SK-N-SH (cell line): Measurements from ENCODE around the gene EML5. TPM values are rescaled to one million over a fixed set of nuclear protein-coding genes. Genes with fewer than 3 reads are reported as not detected.

Experiments
- CTCF ChIA-PET: fragments of 300-600, 350-600 bp; formaldehyde crosslinking; extraction: SDS; loops from one replicate; lab custom pipeline; 2021; lab: Yijun Ruan, JAX
- POLR2A ChIA-PET: fragments of 350-600 bp; sonication (Branson Sonifier 250); formaldehyde crosslinking; extraction: SDS; loops from one replicate; lab custom pipeline; 2020; ENCODE audit warnings: antibody characterized with exemption, inconsistent platforms; lab: Yijun Ruan, JAX
- DNase-seq: peaks from one replicate; pipeline ENCODE4 v3.0.0; 2012
- H2AFZ ChIP-seq: fragments of 200-600 bp; sonication (generic); 2 replicates; pipeline ENCODE4 v1.8.1; 2016; ENCODE audit warnings: antibody characterized with exemption, mild to moderate bottlenecking, low read depth
- H3F3A ChIP-seq: fragments of 200-600 bp; sonication (generic); replicated peaks from 2 replicates; pipeline ENCODE3; 2016; ENCODE audit warnings: antibody characterized with exemption, mild to moderate bottlenecking; ENCODE audit not compliant: insufficient read depth
- H3K27ac ChIP-seq, 2 experiments: fragments of 200-500 bp in 1 of 2; fragments of 200-600 bp in 1 of 2; sonication (Bioruptor generic) in 1 of 2; sonication (generic), shearing (Covaris generic) in 1 of 2; 2 replicates each; pipeline versions ENCODE4 v1.5.1 to v1.6.1; 2014 to 2016; ENCODE audit warnings: low read depth in 2 of 2, inconsistent platforms in 1 of 2, low read length in 1 of 2, mild to moderate bottlenecking in 1 of 2, mixed read lengths in 1 of 2
- H3K27me3 ChIP-seq: fragments of 200-600 bp; sonication (generic), shearing (Covaris generic); 2 replicates; pipeline ENCODE4 v1.6.1; 2016; ENCODE audit warnings: mixed run types; ENCODE audit not compliant: insufficient read depth
- H3K36me3 ChIP-seq, 2 experiments: fragments of 200-500 bp in 1 of 2; fragments of 200-600 bp in 1 of 2; sonication (Bioruptor generic) in 1 of 2; sonication (generic) in 1 of 2; replicated peaks in 1 of 2; 2 replicates each; pipeline versions ENCODE3 to v1.5.1; 2014 to 2016; ENCODE audit warnings: low read length in 1 of 2, mild to moderate bottlenecking in 1 of 2; ENCODE audit not compliant: insufficient read depth in 2 of 2, control insufficient read depth in 1 of 2
- H3K4me1 ChIP-seq, 2 experiments: fragments of 200-500 bp in 1 of 2; fragments of 200-600 bp in 1 of 2; sonication (Bioruptor generic) in 1 of 2; sonication (generic), shearing (Covaris generic) in 1 of 2; 2 replicates each; pipeline versions ENCODE4 v1.5.1 to v1.6.1; 2014 to 2016; ENCODE audit warnings: low read depth in 1 of 2, low read length in 1 of 2, mixed run types in 1 of 2; ENCODE audit not compliant: insufficient read depth in 2 of 2, control insufficient read depth in 1 of 2
- H3K4me2 ChIP-seq: fragments of 200-600 bp; sonication (generic), shearing (Covaris generic); 2 replicates; pipeline ENCODE4 v1.6.1; 2017; ENCODE audit warnings: mixed run types
- H3K4me3 ChIP-seq, 2 experiments: fragments of 200-500 bp in 1 of 2; fragments of 200-600 bp in 1 of 2; sonication (Bioruptor generic) in 1 of 2; sonication (generic), shearing (Covaris generic) in 1 of 2; 2 replicates each; pipeline versions ENCODE4 v1.5.1 to v1.8.1; 2014 to 2016; ENCODE audit warnings: low read depth in 2 of 2, inconsistent platforms in 1 of 2, low read length in 1 of 2, mild to moderate bottlenecking in 1 of 2, mixed read lengths in 1 of 2, moderate library complexity in 1 of 2
- H3K79me2 ChIP-seq: fragments of 200-600 bp; sonication (generic); 2 replicates; pipeline ENCODE4 v1.8.1; 2017; ENCODE audit warnings: mild to moderate bottlenecking; ENCODE audit not compliant: insufficient read depth
- H3K9ac ChIP-seq: fragments of 200-600 bp; sonication (generic); 2 replicates; pipeline ENCODE4 v1.6.1; 2017; ENCODE audit warnings: mixed run types
- H3K9me2 ChIP-seq: fragments of 200-600 bp; sonication (generic); 2 replicates; pipeline ENCODE4 v1.6.1; 2017; ENCODE audit warnings: mixed run types
- H3K9me3 ChIP-seq: fragments of 200-600 bp; sonication (generic); 2 replicates; pipeline ENCODE4 v1.6.1; 2017; ENCODE audit warnings: mixed run types, mild to moderate bottlenecking, moderate library complexity
- H4K20me1 ChIP-seq: fragments of 200-600 bp; sonication (generic); 2 replicates; pipeline ENCODE4 v1.6.1; 2017; ENCODE audit warnings: mild to moderate bottlenecking, mixed run types; ENCODE audit not compliant: insufficient read depth
- CHD2 ChIP-seq: fragments of 150-350 bp; IDR thresholded peaks from 2 replicates; pipeline ENCODE4 v1.6.1; 2018; ENCODE audit warnings: low read length; ENCODE audit not compliant: partially characterized antibody
- ELF1 ChIP-seq: IDR thresholded peaks from 2 replicates; pipeline ENCODE4 v1.4.0; 2012
- EZH2phosphoT487 ChIP-seq: fragments of 200-600 bp; sonication (generic); IDR thresholded peaks from 2 replicates; pipeline ENCODE4 v1.6.1; 2017; ENCODE audit warnings: low read depth, mixed run types, mild to moderate bottlenecking, antibody characterized with exemption, moderate library complexity, borderline replicate concordance
- FOSL2 ChIP-seq: IDR thresholded peaks from 2 replicates; pipeline ENCODE4 v1.4.0; 2012; ENCODE audit warnings: low read depth, mild to moderate bottlenecking, moderate library complexity, borderline replicate concordance
- GATA2 ChIP-seq: sonication (generic); formaldehyde crosslinking; IDR thresholded peaks from 2 replicates; pipeline ENCODE4 v1.5.0; 2020; ENCODE audit warnings: mild to moderate bottlenecking, missing genetic modification reagents
- JUND ChIP-seq: IDR thresholded peaks from 2 replicates; pipeline ENCODE4 v1.4.0; 2012
- MAX ChIP-seq: IDR thresholded peaks from 2 replicates; pipeline ENCODE4 v1.4.0; 2012; ENCODE audit warnings: low read depth
- MXI1 ChIP-seq: IDR thresholded peaks from 2 replicates; pipeline ENCODE4 v1.6.1; 2012; ENCODE audit warnings: mild to moderate bottlenecking, low read depth, low read length, improper control_type of control experiment
- NFIC ChIP-seq: IDR thresholded peaks from 2 replicates; pipeline ENCODE4 v1.4.0; 2012; ENCODE audit warnings: borderline replicate concordance
- PBX3 ChIP-seq: IDR thresholded peaks from 2 replicates; pipeline ENCODE4; 2012
- POLR2AphosphoS5 ChIP-seq: IDR thresholded peaks from 2 replicates; pipeline ENCODE4 v1.6.1; 2012; ENCODE audit warnings: low read depth, low read length
- RAD21 ChIP-seq: IDR thresholded peaks from 2 replicates; pipeline ENCODE4 v1.6.1; 2012; ENCODE audit warnings: mild to moderate bottlenecking, low read length
- RCOR1 ChIP-seq: fragments of 150-350 bp; IDR thresholded peaks from 2 replicates; pipeline ENCODE4 v1.6.1; 2017; ENCODE audit warnings: antibody characterized with exemption, low read length
- REST ChIP-seq: IDR thresholded peaks from 2 replicates; pipeline ENCODE4 v1.6.1; 2012; ENCODE audit warnings: mild to moderate bottlenecking, low read depth, low read length, moderate library complexity
- SIN3A ChIP-seq: IDR thresholded peaks from 2 replicates; pipeline ENCODE4 v1.6.1; 2012; ENCODE audit warnings: low read depth, mild to moderate bottlenecking, low read length, moderate library complexity, borderline replicate concordance
- SMC3 ChIP-seq: IDR thresholded peaks from 2 replicates; pipeline ENCODE4 v1.6.1; 2012; ENCODE audit warnings: low read depth, low read length, improper control_type of control experiment
- TCF12 ChIP-seq: IDR thresholded peaks from 2 replicates; pipeline ENCODE4 v1.4.0; 2012
- USF2 ChIP-seq: fragments of 150-350 bp; IDR thresholded peaks from 2 replicates; pipeline ENCODE4 v1.6.1; 2017; ENCODE audit warnings: antibody characterized with exemption, low read length, low read depth, borderline replicate concordance
- WGBS: methylation state at CpG from one replicate; pipeline ENCODE4 v1.1.6; 2017; ENCODE audit warnings: low lambda C conversion rate; 5-methylcytosine and 5-hydroxymethylcytosine counted together
- polyA plus RNA-seq, 3 experiments: library from polyadenylated mRNA; depleted of rRNA; stranded (reverse); fragments of >200 nt; gene quantifications; 2 replicates each; pipeline ENCODE4 v1.2.3, GENCODE V29; 2012

EML5 gene
- polyA plus RNA-seq, 1 of the 3 experiments (the other 2 are of a cell fraction) = 0.23 TPM

- H3K9me3 ChIP-seq = no peaks in the 10 kb centered on the region
- H3K4me2 ChIP-seq = no peak overlapping the region
- no peak overlapping the region for H2AFZ ChIP-seq
- no peaks in the 10 kb centered on the region; the same call in 1 of the 2 replicates for H3K27me3 ChIP-seq
- no peaks in the 10 kb centered on the region for H3K9me2 ChIP-seq
- peaks cover 3% of the 10 kb centered on the region for H3F3A ChIP-seq
- no peak for DNase-seq
- no peak overlapping the region for H3K4me3 ChIP-seq
- peaks cover 0 to 4% of the 10 kb centered on the region in 2 experiments for H3K36me3 ChIP-seq
- H3K79me2 ChIP-seq = no peaks in the 10 kb centered on the region
- H3K4me1 ChIP-seq = peaks cover 0 to 5% of the 10 kb centered on the region in 2 experiments; a peak in 2 of 4 replicates
- CTCF ChIA-PET = interaction anchor here (0.9 to 1.5 kb wide), 2 partner anchors 8 to 42 kb away, joined by 3 to 6 read pairs; no protein-coding TSS in a partner anchor
- POLR2A ChIA-PET = interaction anchor here (0.6 to 1.1 kb wide), 3 partner anchors 14 to 79 kb away, joined by 3 read pairs; partner anchors contain the start of gene TTC8
- peak overlapping the region in 1 of 2 experiments; percentile 65; a peak in 2 of 4 replicates for H3K27ac ChIP-seq
- WGBS = 63% methylated on average over 1 of the region's 1 CpG
- H4K20me1 ChIP-seq = no peaks in the 10 kb centered on the region
- H3K9ac ChIP-seq = no peak overlapping the region
- no peak for TF ChIP-seq SMC3
- no peak for TF ChIP-seq JUND
- no peak for TF ChIP-seq GATA2
- TF ChIP-seq RAD21 = no peak
- TF ChIP-seq MAX = no peak
- TF ChIP-seq MXI1 = no peak
- TF ChIP-seq PBX3 = no peak
- no peak for TF ChIP-seq CHD2
- TF ChIP-seq EZH2phosphoT487 = no peak
- no peak for TF ChIP-seq SIN3A
- no peak for TF ChIP-seq ELF1
- no peak for TF ChIP-seq POLR2AphosphoS5
- TF ChIP-seq NFIC = no peak
- TF ChIP-seq RCOR1 = no peak
- no peak for TF ChIP-seq REST
- TF ChIP-seq FOSL2 = no peak
- no peak for TF ChIP-seq USF2
- TF ChIP-seq TCF12 = no peak
Measured at GRCh38 chr14:88748288-88748687, 44.5 kb downstream of the EML5 start.
